ENCODE measurements around the gene XIRP1. TPM values are rescaled to one million over a fixed set of nuclear protein-coding genes. Genes with fewer than 3 reads are reported as not detected.

The XIRP1 gene
- total RNA-seq, 1 donor from 2014 or later, result not detected

DNA sequence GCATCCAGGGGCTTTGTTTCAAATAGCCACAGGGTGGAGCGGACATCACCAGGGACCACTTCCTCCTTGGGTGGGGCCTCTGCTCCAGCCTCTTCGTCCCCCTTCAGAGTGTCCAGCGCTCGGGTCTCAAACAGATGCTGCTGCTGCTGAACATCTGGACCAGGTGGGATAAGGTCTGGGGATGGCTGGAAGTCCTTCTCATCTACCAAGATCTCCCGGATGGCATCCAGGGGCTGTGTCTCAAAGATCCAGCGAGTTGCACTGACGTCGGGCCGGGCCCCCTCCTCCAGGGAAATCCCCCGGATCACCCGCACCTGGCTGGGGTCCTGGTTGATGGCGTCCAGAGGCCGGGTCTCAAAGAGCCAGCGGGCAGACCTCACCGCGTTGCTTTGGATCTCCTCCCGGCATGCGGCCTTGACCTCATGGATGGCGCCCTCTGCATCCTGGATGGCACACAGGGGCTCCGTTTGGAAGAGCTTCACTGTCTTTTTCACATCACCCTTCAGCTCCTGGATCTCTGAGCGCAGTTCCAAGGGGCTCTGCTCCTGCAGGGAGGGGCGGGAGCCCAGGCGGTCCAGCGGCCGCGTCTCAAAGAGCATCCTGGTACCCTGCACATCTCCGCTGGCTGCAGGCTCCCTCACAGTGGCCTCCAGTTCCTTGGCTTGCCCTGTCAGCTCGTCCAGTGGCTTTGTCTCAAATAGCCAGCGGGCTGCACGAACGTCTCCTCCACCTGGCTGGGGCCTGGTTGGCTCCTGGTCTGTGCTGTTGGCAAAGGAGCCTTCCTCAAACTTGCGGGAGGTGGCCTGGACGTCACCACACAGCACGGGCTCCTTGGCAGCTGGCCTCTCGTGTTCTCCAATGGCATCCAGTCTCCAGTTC lies 3.9 kb downstream of the XIRP1 start:
- no peak for DNase-seq (ENCODE audit: low spot score)
- ATAC-seq, result no peak

GRCh38 chr3:39187372-39188155 lies 4.8 kb downstream of the XIRP1 start:
- DNase-seq (ENCODE audit: low spot score), result no peak
- ATAC-seq, result no peak

DNA sequence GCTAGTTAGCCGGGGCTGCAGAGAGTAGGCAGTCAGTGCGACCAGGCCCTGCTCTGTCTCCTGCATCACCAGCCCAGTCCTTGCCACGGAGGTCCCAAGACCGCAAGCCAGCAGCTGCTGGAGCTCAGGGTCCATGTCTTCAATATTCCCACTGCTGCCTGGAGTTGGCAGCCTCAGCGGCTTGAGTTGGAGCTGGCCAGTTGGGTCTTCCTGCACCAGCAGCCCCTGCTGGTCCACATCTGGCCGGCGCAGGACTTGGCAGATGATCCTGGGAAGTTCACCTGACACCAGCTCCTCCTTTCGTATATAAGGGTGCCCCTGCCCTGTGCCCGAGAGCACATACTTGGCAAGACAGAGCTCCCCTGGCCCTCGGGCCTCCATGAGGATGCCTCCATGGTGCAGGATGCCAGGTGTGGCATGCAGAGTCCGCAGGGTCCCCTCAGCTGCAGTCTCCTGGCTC lies 5.7 kb downstream of the XIRP1 start:
- ATAC-seq, result no peak
- no peak for DNase-seq (ENCODE audit: low spot score)

DNA sequence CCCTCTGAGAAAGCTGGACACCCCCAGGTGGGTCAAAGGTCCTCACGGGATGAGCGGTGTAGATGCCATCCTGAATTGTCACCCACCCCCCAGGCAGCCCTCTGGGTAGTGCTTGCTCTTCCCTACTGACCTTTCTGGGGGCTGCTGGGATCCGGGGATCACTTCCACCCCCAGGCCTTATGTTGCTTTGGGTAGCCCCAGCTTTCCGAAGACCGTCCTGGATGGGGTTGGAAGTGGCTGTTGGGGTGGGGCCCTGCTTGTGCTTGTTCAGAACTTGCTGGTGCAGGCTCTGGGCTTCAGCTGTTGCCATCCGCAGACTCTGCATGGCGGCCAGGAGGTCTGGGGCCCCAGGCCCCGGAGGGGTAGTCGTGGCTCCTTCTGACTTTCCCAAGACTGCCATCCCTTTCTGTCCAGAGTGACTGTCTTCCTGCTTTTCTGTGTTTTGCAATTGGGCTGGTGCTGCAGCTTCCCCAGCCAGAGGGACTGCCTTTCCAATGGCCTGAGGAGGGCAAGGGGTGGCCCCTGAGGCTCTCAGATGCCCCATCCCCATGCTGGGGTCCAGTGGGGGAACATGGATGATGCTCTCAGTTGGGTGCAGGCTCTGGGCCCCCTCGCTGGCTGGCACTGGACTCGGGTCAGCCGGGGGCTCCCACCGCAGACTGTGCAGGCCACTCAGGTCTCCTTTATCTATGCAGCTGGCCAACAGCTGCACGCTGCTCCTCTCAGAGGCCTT lies 6.3 kb downstream of the XIRP1 start:
- ATAC-seq (no peak), DNase-seq (ENCODE audit: low spot score) (no peak)

GRCh38 chr3:39185326-39185958 lies 7.0 kb downstream of the XIRP1 start:
- DNase-seq (ENCODE audit: low spot score) (no peak), ATAC-seq (no peak)

DNA sequence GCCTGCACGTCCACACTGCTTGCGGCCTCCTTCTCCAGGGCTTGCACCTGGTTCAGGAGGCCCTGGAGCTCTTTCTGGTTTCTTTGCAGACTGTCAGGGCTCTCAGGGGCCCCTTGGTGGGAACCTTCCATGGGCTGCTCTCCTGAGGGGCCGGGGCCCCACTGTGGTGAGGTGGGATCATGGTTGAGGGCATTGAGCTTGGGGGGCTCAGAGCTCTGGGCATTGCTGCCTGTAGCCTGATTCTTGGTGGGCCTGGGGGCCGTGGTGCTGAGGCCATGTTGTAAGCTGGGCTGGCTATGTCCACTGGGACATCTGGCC lies 7.5 kb downstream of the XIRP1 start:
- no peak for ATAC-seq
- DNase-seq (ENCODE audit: low spot score), result no peak

- ATAC-seq (peak; percentile 6), DNase-seq (ENCODE audit: low spot score) (no peak)
These were observed 8.1 kb downstream of the XIRP1 start for GRCh38 chr3:39184081-39184967.

- ATAC-seq (no peak), DNase-seq (ENCODE audit: low spot score) (no peak)
These were observed 8.9 kb downstream of the XIRP1 start for GRCh38 chr3:39183211-39184080.

DNA sequence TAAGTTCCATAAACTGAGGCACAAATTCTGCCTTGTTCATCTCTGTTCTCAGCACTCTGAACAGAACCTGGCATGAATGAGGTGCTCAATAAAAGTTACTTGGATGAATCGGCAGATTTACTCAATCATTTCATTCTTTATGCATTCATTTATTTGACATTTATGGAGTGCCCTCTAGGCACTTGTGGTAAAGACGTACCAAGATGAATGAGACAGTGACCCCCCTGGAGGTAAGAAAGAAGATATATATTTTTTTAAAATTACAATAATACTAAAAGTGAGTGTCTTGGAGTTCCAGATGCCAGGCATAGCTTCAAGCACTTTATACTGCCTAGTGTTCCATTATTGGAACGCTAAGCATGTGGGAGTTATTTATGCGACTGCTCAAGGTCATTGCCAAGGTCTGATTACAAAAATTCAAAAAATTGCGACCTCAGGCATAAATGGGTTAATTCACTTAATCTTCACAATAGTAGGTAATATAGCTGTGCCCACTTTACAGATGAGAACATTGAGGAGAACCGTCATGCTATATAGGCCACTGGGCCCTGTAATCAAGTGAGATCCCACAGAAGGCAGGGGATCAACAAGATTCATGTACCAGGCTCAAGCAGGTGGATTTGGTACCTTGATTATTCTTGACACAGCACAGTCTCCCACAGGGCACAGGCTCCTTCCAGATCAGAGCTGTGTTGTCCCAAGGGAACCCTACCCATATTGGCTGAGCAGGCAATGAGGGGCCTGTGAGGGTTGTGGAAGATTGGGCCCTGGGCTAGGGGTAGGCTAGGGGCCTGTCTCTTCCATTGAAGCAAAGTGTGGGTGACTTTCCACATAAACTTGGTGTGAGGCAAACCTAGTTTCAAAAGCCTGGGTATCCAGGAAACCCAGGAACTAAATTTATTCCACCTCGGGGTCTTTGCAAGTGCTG lies 10.7 kb downstream of the XIRP1 start:
- no peak for DNase-seq (ENCODE audit: low spot score)
- no peak for ATAC-seq

DNA sequence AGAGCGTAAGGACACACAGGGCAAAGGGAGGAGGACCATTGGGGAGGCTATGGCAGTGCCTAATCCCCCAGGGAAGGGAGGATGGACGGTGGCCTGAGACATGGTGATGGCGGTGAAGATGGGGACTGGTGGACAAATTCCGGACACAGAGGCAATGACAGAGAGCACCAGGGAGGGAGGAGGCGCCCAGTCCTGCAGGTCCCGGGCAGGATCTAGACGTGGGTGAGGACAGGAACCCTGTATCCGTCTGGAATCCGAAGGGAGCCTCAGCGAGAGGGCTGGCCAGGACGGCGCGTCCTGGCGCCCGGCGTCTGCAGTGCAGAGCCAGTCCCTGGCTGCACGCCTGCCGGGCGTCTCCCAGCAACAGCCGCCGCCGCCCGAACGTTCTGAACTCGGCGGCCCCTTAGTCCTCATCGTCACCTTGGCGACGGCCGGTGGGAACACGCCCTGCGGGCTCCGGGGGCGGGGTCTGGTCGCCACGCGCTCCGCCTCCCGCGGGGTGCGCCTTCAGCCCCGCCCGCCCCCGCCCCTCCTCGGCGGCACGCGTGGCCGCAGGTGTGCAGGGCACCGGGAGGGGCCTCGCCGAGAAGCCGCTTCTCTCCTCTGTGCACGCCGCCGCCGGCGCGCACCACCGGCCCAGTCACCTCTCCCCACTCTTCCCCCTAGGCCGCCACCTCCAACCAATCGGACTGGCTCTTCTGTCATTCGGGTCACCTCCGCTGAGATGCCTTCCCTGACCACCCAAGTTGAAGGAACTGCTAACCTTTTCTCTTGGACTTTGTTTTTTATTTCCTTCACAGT lies 11.6 kb downstream of the XIRP1 start:
- DNase-seq (ENCODE audit: low spot score) (peak; percentile 97), ATAC-seq (peak; percentile 83)

DNA sequence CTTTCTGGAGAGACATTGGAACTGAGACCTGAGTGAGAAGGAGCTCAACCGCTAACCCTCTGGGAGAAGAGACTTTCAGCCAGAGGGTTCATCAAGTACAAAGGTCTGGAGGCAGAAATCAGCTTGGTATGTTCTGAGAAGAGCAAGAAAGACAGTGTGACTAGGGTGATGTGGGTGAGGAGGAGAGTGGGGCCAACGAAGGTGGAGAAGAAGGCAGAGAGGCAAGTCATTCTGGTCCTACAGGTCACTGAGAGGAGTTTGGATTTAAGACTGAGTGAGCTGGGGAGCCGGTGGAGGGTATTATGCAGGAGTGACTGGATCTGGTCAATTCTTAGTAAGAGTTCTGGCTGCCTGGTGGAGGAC lies 12.2 kb downstream of the XIRP1 start:
- DNase-seq (ENCODE audit: low spot score) (no peak), ATAC-seq (peak; percentile 4)

DNA sequence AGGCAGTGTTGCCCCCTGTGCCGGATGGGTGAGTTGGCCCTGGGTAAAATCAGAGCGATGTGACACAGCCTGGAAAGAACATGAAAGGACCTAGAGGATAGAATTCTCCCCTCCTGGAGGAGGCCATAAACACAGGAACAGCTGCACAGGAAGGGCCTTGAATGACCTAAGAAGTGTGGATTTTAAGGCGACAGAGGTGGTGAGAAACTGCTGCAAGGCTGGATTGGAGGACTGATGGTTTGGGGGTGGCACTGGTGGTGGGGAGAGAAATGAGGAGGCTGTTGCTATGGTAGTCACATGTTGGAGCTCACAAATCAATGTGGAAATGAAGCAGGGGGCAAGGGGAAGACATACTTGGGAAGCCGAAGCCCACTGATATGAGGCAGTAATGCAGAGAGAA lies 13.8 kb downstream of the XIRP1 start:
- no peak for DNase-seq (ENCODE audit: low spot score)
- ATAC-seq, result no peak

DNA sequence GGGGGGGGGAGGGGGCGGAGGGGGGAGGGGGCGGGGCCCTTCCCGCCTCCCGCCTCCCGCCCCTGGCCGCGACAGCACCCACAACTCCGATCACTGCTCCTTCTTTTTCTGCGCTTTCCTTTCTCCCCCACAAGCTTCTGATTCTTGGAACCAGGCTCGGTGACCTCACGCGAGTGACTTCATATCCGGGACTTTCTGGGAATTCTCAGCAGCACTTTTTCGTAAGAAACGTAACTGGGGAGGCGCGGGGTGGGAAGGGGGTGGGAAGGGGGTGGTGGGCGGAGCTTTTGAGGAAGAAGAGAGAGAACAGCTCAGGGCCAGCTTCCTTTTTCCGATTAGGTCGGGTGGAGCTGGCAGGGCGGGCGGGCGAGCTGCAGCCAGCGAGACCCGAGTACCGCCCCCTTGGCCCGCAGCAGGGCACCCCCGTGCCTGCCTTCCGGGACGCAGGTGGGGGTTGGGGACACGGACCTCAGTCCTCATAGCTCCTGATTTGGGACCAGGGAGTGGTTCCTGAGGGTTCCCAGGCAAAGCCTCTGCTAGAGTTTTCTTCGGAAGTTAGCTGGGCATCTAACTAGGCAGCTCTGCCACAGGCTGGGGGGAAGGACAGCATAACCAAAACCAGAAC lies 14.6 kb downstream of the XIRP1 start:
- DNase-seq (ENCODE audit: low spot score), result peak; percentile 93
- peak; percentile 71 for ATAC-seq

- DNase-seq (ENCODE audit: low spot score), result no peak
- no peak for ATAC-seq
These were observed 16.2 kb downstream of the XIRP1 start for GRCh38 chr3:39176025-39176714.

- DNase-seq (ENCODE audit: low spot score), result no peak
- no peak for ATAC-seq
These were observed 18.9 kb downstream of the XIRP1 start for GRCh38 chr3:39173318-39174125.
